GM12878 (cell line): ENCODE measurements around the gene DOCK9. TPM values are rescaled to one million over a fixed set of nuclear protein-coding genes. Genes with fewer than 3 reads are reported as not detected.
A peak's percentile ranks its signal among the peaks of the same experiment; 100 is the strongest.

Experiments used
- ATAC-seq: fragments of 200-7000 bp; cut with Tn5 transposase; 3 replicates; pipeline ENCODE4 v1.9.1; 2020; ENCODE audit warnings: mild to moderate bottlenecking, moderate library complexity
- BruUV-seq: library from RNA; stranded (reverse); fragments of 400-500 nt; replicated peaks from 2 replicates; lab custom pipeline; 2021; lab: Mats Ljungman, UMichigan
- CTCF ChIA-PET: fragments of 300-600 bp; sonication (Branson Sonifier 250); formaldehyde crosslinking; extraction: SDS; loops from one replicate; lab custom pipeline; 2021; ENCODE audit warnings: inconsistent platforms; lab: Yijun Ruan, JAX
- POLR2A ChIA-PET: fragments of 350-600 bp; formaldehyde crosslinking; extraction: SDS; loops from one replicate; lab custom pipeline; 2021; ENCODE audit warnings: inconsistent platforms; lab: Charles Lee
- RAD21 ChIA-PET: fragments of 300-600 bp; sonication (Branson Sonifier 250); formaldehyde crosslinking; loops from one replicate; lab custom pipeline; 2023; ENCODE audit warnings: antibody characterized with exemption; ENCODE audit not compliant: unreplicated experiment; lab: Charles Lee
- SMC1A ChIA-PET: fragments of 300-600 bp; sonication (Branson Sonifier 250); formaldehyde crosslinking; loops from one replicate; lab custom pipeline; 2023; ENCODE audit not compliant: unreplicated experiment, uncharacterized antibody; lab: Charles Lee
- DNase-seq: peaks from one replicate; pipeline ENCODE4 v3.0.0-alpha.2; 2011; ENCODE audit warnings: low read depth, low spot score
- FAIRE-seq: peaks from 3 replicates; lab custom pipeline; 2011; peaks lifted over from hg19 to GRCh38; lab: Jason Lieb, UNC
- H2AFZ ChIP-seq: 2 replicates; pipeline ENCODE4 v1.6.0; 2011; ENCODE audit warnings: low read depth, low read length, control low read depth; ENCODE audit not compliant: control insufficient read depth
- H3K27ac ChIP-seq: 2 replicates; pipeline ENCODE4 v1.5.1; 2011; ENCODE audit warnings: control low read depth; ENCODE audit not compliant: control insufficient read depth, insufficient read depth
- H3K27me3 ChIP-seq, 2 experiments: replicated peaks in 1 of 2; 2 replicates each; pipeline versions ENCODE4 v1.6.0 to v1.6.1; 2011; ENCODE audit warnings: low read length in 1 of 2; ENCODE audit not compliant: control insufficient read depth in 2 of 2, insufficient read depth in 2 of 2
- H3K36me3 ChIP-seq, 2 experiments: 2 replicates each; pipeline ENCODE4 v1.5.1; 2011; ENCODE audit warnings: low read length in 1 of 2; ENCODE audit not compliant: control insufficient read depth in 2 of 2, insufficient read depth in 2 of 2
- H3K4me1 ChIP-seq: 2 replicates; pipeline ENCODE4 v1.6.1; 2011; ENCODE audit warnings: mild to moderate bottlenecking, low read length, moderate library complexity, mixed read lengths; ENCODE audit not compliant: control insufficient read depth, insufficient read depth
- H3K4me2 ChIP-seq: 2 replicates; pipeline ENCODE4 v1.6.0; 2011; ENCODE audit warnings: control low read depth; ENCODE audit not compliant: control insufficient read depth, insufficient read depth
- H3K4me3 ChIP-seq: fragments of 200-600 bp; sonication (generic); 2 replicates; pipeline ENCODE4 v1.5.1; 2016
- H3K79me2 ChIP-seq: 2 replicates; pipeline ENCODE4 v1.6.0; 2011; ENCODE audit warnings: low read length; ENCODE audit not compliant: control insufficient read depth, insufficient read depth
- H3K9ac ChIP-seq: 2 replicates; pipeline ENCODE4 v1.8.0; 2011; ENCODE audit warnings: low read length, control low read depth, mixed read lengths; ENCODE audit not compliant: control insufficient read depth, insufficient read depth
- H3K9me3 ChIP-seq: replicated peaks from 3 replicates; pipeline ENCODE4 v1.5.1; 2011; ENCODE audit warnings: mild to moderate bottlenecking, low read length; ENCODE audit not compliant: control insufficient read depth, insufficient read depth
- H4K20me1 ChIP-seq: 2 replicates; pipeline ENCODE4 v1.6.0; 2011; ENCODE audit not compliant: control insufficient read depth, insufficient read depth
- CUX1 ChIP-seq: IDR thresholded peaks from 2 replicates; pipeline ENCODE4 v1.6.1; 2012; ENCODE audit warnings: improper control_type of control experiment, low read depth, low read length; ENCODE audit not compliant: insufficient replicate concordance
- GABPA ChIP-seq: IDR thresholded peaks from 2 replicates; pipeline ENCODE4 v1.6.1; 2014; ENCODE audit warnings: antibody characterized with exemption, low read depth, mild to moderate bottlenecking, inconsistent platforms
- TARDBP ChIP-seq: IDR thresholded peaks from 2 replicates; pipeline ENCODE4 v1.6.1; 2016; ENCODE audit warnings: borderline replicate concordance
- ZNF207 ChIP-seq: fragments of 450-650 bp; IDR thresholded peaks from 2 replicates; pipeline ENCODE4 v1.6.1; 2014; ENCODE audit warnings: antibody characterized with exemption, mild to moderate bottlenecking, borderline replicate concordance
- ZNF274 ChIP-seq: IDR thresholded peaks from one replicate; pipeline ENCODE4 v1.8.0; 2011; ENCODE audit not compliant: insufficient read length, insufficient read depth
- WGBS: methylation state at CpG from one replicate; pipeline ENCODE4 v1.1.6; 2016; ENCODE audit warnings: low lambda C conversion rate; ENCODE audit not compliant: insufficient replicate concordance, insufficient coverage; ENCODE audit errors: missing lambda C conversion rate; 5-methylcytosine and 5-hydroxymethylcytosine counted together
- in situ Hi-C: fragments of 300-500 bp; cut with MboI; formaldehyde crosslinking; loops from 9 replicates; pipeline ENCODE4 v1.14.3; 2018; ENCODE audit warnings: mixed read lengths
- intact Hi-C: fragments of 100-400 bp; cut with micrococcal nuclease; formaldehyde crosslinking; loops from one replicate; pipeline ENCODE4 v1.14.2; 2022; ENCODE audit not compliant: unreplicated experiment
- polyA plus RNA-seq, 11 experiments: library from polyadenylated mRNA; depleted of rRNA in 4 of 11; unstranded in 6 of 11; stranded (reverse) in 5 of 11; fragments of >200 nt; fragmentation: Nextera tagmentation in 4 of 11; fragmentation: Illumina TruSeq in 1 of 11; extraction: Ambion mirVana in 4 of 11; extraction: Trizol in 1 of 11; gene quantifications; 1 replicate in 1 of 11; 2 replicates in 10 of 11; pipeline versions ENCODE4 v1.2.1 to v1.2.3, GENCODE V29; 2011 to 2016; ENCODE audit warnings: inconsistent platforms in 2 of 11, missing spikeins in 2 of 11, low read depth in 1 of 11
- total RNA-seq, 4 experiments: library from RNA; depleted of rRNA in 3 of 4; stranded (reverse); fragments of >200 nt in 3 of 4; fragmentation: Illumina TruSeq in 1 of 4; extraction: Trizol in 1 of 4; gene quantifications; 2 replicates each; pipeline versions ENCODE4 v1.2.1 to v1.2.3, GENCODE V29; 2013 to 2021

The DOCK9 gene
- total and polyA plus RNA-seq, 10 of the 15 experiments (the other 5 are each of a cell fraction or from before 2014, with no cell fraction given) = 0.09 to 2.9 (median 0.74) TPM

- no TSS peak for BruUV-seq
- H3K9ac ChIP-seq = no peak overlapping the region
- ChIA-PET RAD21 (no interaction called here), POLR2A (no interaction called here), SMC1A (no interaction called here), CTCF (no interaction called here)
- H3K79me2 ChIP-seq = no peaks in the 10 kb centered on the region
- H3K4me3 ChIP-seq = no peak overlapping the region
- WGBS = 36% methylated on average over 2 of the region's 2 CpGs
- no peak for ATAC-seq
- no peak overlapping the region; the same call in 1 of the 2 replicates for H2AFZ ChIP-seq
- no peaks in the 10 kb centered on the region for H3K4me1 ChIP-seq
- in situ Hi-C loops = no loop called here
- no peaks in the 10 kb centered on the region for H4K20me1 ChIP-seq
- H3K27me3 ChIP-seq = no peaks in the 10 kb centered on the region
- TF ChIP-seq ZNF274 (no peak), ZNF207 (no peak), GABPA (0 out of 2 replicates have a peak, but pooled peaks have one; percentile 11), TARDBP (no peak), CUX1 (no peak)
- no peak for DNase-seq
- no peaks in the 10 kb centered on the region for H3K9me3 ChIP-seq
- H3K36me3 ChIP-seq = no peaks in the 10 kb centered on the region
- no peak for FAIRE-seq
- intact Hi-C loops = no loop called here
- H3K4me2 ChIP-seq = no peak overlapping the region
- no peak overlapping the region for H3K27ac ChIP-seq
Observed at GRCh38 chr13:98910501-98910951, 67.3 kb downstream of the DOCK9 start.
